CD1c-positive myeloid dendritic cell (primary cell): Measurements from ENCODE around the gene RBBP4.
"Not testable (repeated sequence)": the region's sequence is repeated elsewhere in the genome, so short reads cannot be mapped to it uniquely, and the experiment has no call there.

Source experiments
- DNase-seq: peaks from one replicate; pipeline ENCODE4 v3.0.0-alpha.2; 2016; ENCODE audit errors: extremely low spot score

Gene RBBP4

GRCh38 chr1:32639489-32640075 lies 11.4 kb upstream of the RBBP4 start:
- DNase-seq, result no peak

- not testable (repeated sequence) for DNase-seq
These were observed 8.6 kb upstream of the RBBP4 start for GRCh38 chr1:32642292-32642827.

- no peak for DNase-seq
These were observed 6.6 kb upstream of the RBBP4 start for GRCh38 chr1:32644426-32644825.

- no peak for DNase-seq
These were observed 3.5 kb upstream of the RBBP4 start for GRCh38 chr1:32647308-32648134.

- peak; percentile 96 for DNase-seq
These were observed 708 bp upstream of the RBBP4 start, which contains the start of gene ZBTB8OS for GRCh38 chr1:32650248-32650751. Gene ZBTB8OS, minus strand, starts transcription at chr1:32650550. Its CDS starts 21 bp downstream, at chr1:32650529.

- DNase-seq, result no peak
These were observed 559 bp downstream of the RBBP4 start for GRCh38 chr1:32651461-32652073.

- DNase-seq, result no peak
These were observed 1.4 kb downstream of the RBBP4 start for GRCh38 chr1:32652244-32652962.

- DNase-seq, result no peak
These were observed 8.6 kb downstream of the RBBP4 start for GRCh38 chr1:32659581-32659980.

GRCh38 chr1:32665915-32666314 lies 14.9 kb downstream of the RBBP4 start:
- no peak for DNase-seq

GRCh38 chr1:32666901-32667566 lies 16.0 kb downstream of the RBBP4 start:
- no peak for DNase-seq

GRCh38 chr1:32668716-32669115 lies 17.7 kb downstream of the RBBP4 start:
- not testable (repeated sequence) for DNase-seq

- DNase-seq, result no peak
These were observed 25.9 kb downstream of the RBBP4 start for GRCh38 chr1:32676945-32677344.

- DNase-seq, result not testable (repeated sequence)
These were observed 29.0 kb downstream of the RBBP4 start for GRCh38 chr1:32679993-32680392.

- no peak for DNase-seq
These were observed 29.6 kb downstream of the RBBP4 start for GRCh38 chr1:32680642-32681041.

GRCh38 chr1:32681509-32681908 lies 30.5 kb downstream of the RBBP4 start:
- DNase-seq, result no peak

GRCh38 chr1:32681999-32682398 lies 31.0 kb downstream of the RBBP4 start:
- DNase-seq, result no peak

GRCh38 chr1:32683397-32683796 lies 32.4 kb downstream of the RBBP4 start:
- DNase-seq, result no peak

GRCh38 chr1:32684167-32684811 lies 33.3 kb downstream of the RBBP4 start:
- DNase-seq, result no peak

- no peak for DNase-seq
These were observed 34.5 kb downstream of the RBBP4 start for GRCh38 chr1:32685498-32685897.

GRCh38 chr1:32686387-32686786 lies 35.4 kb downstream of the RBBP4 start:
- no peak for DNase-seq
